Mononuclear cell (primary cell): Measurements from ENCODE around the gene GRPEL1. TPM values are rescaled to one million over a fixed set of nuclear protein-coding genes. Genes with fewer than 3 reads are reported as not detected.

Source experiments
- H3K27me3 ChIP-seq: 2 replicates; pipeline ENCODE4 v1.6.0; 2011; ENCODE audit warnings: low read length, control low read depth; ENCODE audit not compliant: insufficient read depth
- H3K4me1 ChIP-seq: 2 replicates; pipeline ENCODE4 v1.5.1; 2011; ENCODE audit warnings: mild to moderate bottlenecking, low read length, control low read depth; ENCODE audit not compliant: insufficient read depth
- H3K4me3 ChIP-seq: 2 replicates; pipeline ENCODE4 v1.5.1; 2011; ENCODE audit warnings: mild to moderate bottlenecking, low read length, moderate library complexity
- H3K9me3 ChIP-seq: 2 replicates; pipeline ENCODE4 v1.5.1; 2011; ENCODE audit warnings: low read depth, mild to moderate bottlenecking, control low read depth, low read length
- total RNA-seq: library from RNA; depleted of rRNA; stranded (reverse); fragments of >200 nt; gene quantifications from one replicate; pipeline ENCODE4 v1.2.3, GENCODE V29; 2012

GRPEL1 gene
- total RNA-seq, 1 donor, result 50.5 TPM

DNA sequence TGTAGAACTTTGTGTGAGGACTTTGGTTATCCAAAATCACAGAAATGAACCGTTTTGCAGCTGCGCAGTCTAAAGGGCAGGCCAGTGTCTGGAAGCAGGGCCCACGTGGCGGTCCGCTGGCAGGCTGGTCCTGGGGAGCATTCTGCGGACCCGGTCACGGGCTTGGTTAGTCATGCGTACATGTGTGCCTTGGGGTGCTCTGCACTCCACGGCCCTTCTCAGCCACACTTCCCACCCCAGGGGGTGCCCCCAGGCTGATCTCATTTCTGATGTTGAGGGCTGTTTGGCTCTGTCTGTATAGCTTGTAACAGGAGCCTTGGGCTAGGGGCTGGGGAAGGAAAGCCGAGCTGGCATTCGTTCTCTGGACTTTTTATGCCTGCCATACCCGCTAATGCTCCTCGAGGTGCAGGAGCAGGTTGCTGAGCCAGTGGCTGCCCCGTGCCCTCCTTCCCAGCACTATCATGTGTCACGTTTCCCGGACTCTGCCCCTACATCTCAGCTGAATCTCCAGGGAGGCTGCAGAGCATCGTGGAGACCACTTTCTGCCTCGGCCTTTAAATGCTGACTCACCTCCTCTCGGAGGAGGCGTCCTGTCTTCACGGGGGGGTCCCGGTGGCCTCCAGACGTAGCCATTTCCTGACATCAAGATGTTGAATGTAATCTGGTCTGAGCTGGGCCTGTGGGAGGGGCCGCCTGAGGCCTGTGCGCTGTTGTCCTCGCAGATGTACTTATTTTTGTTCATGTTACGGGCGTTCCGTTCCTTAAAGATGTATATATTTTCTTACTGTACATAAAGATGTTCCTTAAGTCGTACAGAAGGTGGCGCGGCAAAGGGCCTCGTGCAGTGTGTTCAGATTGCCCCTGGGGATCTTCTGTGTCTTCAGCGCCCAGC lies 36.1 kb downstream of the GRPEL1 start:
- Histone ChIP-seq H3K9me3 (no peaks in the 10 kb centered on the region), H3K4me1 (no peaks in the 10 kb centered on the region), H3K4me3 (no peak overlapping the region), H3K27me3 (no peaks in the 10 kb centered on the region)

DNA sequence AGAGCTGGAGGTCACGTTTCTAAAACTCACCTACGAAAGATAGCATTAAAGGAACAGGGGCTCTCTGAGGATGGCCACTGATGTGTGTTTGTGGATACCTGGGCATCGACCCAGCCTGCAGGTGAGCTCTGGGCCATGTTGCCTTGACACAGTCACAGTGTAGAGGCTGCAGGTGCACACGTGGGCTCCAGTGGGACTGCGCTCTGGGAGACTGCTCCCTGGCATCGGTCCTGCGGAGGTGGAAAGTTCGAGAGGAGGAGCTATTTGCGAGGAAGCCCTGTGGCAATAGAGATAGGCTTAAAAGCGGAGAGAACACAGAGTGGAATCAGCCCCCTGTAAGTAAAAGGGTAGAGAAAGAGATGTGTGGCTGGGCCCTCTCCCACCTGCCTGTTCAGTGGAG lies 37.0 kb downstream of the GRPEL1 start:
- no peaks in the 10 kb centered on the region for H3K9me3 ChIP-seq
- H3K27me3 ChIP-seq, result no peaks in the 10 kb centered on the region
- H3K4me1 ChIP-seq, result no peaks in the 10 kb centered on the region
- H3K4me3 ChIP-seq, result no peak overlapping the region

DNA sequence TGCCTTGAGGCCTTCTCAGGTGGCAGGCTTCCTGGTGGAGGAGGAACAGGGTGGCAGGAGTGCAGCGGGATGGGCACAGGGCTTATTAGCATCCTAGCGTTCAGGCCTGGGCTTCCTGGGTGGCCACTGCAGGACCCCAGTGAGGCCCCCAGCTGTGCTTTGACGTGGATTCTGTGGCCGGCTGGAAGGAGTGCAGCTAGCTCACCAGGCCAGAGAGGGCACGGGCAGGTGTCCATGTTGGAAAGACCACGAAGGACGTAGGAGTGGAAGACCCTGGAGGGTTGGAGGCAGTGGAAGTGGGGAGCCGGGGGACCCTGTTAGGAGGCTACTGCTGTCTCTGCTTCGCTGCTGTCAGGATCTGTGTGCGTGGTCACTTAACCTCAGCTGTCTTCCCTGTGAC lies 37.9 kb downstream of the GRPEL1 start:
- Histone ChIP-seq H3K4me1 (no peaks in the 10 kb centered on the region), H3K9me3 (no peaks in the 10 kb centered on the region), H3K27me3 (no peaks in the 10 kb centered on the region), H3K4me3 (no peak overlapping the region)

DNA sequence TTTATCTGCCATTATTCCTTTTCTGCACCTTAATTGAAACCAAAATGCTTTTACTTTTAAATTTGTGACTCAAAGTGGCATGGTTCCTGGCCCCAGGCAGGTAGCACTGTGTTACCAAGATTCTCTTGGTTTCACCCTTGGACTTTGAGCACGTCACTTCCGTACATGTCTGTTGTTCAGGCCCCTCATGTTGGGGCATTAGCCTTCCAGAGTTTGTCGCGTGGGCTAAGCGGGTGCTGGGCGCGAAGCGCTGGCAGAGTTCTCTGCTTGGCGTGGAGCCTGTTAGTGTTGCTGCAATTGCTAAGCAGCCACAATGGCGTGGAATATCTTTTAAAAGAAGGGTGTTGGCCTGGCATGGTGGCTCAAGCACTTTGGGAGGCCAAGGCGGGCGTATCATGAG lies 38.7 kb downstream of the GRPEL1 start:
- no peak overlapping the region for H3K4me3 ChIP-seq
- no peaks in the 10 kb centered on the region for H3K4me1 ChIP-seq
- no peaks in the 10 kb centered on the region for H3K27me3 ChIP-seq
- no peaks in the 10 kb centered on the region for H3K9me3 ChIP-seq

DNA sequence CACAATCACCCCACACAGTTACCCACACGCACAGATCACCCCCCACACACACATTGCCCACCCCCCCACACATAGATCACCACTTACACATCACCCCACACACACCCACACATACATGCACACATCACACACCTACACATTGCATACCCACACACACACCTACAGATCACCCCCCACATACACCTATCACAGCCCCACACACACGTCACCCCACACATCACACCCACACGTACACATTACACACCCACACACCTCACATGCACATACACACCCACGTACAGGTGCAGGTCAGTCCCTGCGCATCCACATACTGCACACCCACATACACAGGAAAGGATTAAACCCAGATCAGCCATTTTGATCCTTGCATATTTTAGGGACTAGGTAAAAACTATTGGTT lies 40.0 kb downstream of the GRPEL1 start:
- Histone ChIP-seq H3K9me3 (no peaks in the 10 kb centered on the region), H3K4me1 (no peaks in the 10 kb centered on the region), H3K27me3 (no peaks in the 10 kb centered on the region), H3K4me3 (no peak overlapping the region)

DNA sequence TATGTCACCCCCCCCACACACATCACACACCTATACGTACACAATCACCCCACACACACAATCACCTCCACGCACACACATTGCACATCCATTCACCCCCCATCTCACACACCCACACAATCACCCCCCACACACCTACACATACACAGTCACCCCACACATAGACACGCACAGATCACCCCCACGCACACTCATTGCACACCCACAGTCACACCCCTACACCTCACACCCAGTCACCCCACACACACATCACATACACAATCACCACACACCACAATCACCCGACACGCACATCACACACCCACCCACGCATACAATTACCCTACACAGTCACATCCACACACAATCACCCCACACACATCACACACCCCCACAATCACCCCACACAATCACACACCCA lies 40.6 kb downstream of the GRPEL1 start:
- H3K4me1 ChIP-seq, result no peaks in the 10 kb centered on the region
- H3K27me3 ChIP-seq, result no peaks in the 10 kb centered on the region
- H3K9me3 ChIP-seq, result no peaks in the 10 kb centered on the region
- H3K4me3 ChIP-seq, result no peak overlapping the region

DNA sequence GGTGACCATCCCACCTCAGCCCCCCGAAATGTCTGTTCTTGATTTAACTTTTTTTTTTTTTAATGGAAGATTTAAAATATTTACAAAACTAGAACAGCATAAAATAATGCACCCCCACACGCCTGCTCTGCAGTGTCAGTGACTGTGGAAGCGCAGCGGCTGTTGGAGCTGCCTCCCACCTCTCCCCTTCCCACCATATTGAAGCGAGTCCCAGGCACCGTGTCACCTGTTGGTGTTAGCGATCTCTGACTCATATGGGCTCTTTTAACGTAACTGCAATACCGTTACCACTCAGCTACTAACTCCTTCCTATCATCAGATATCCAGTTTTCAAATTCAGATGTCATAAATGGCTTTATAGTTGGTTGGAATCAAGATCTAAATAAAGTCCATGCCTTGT lies 41.8 kb downstream of the GRPEL1 start:
- Histone ChIP-seq H3K4me3 (no peak overlapping the region), H3K4me1 (no peaks in the 10 kb centered on the region), H3K9me3 (no peaks in the 10 kb centered on the region), H3K27me3 (no peaks in the 10 kb centered on the region)

DNA sequence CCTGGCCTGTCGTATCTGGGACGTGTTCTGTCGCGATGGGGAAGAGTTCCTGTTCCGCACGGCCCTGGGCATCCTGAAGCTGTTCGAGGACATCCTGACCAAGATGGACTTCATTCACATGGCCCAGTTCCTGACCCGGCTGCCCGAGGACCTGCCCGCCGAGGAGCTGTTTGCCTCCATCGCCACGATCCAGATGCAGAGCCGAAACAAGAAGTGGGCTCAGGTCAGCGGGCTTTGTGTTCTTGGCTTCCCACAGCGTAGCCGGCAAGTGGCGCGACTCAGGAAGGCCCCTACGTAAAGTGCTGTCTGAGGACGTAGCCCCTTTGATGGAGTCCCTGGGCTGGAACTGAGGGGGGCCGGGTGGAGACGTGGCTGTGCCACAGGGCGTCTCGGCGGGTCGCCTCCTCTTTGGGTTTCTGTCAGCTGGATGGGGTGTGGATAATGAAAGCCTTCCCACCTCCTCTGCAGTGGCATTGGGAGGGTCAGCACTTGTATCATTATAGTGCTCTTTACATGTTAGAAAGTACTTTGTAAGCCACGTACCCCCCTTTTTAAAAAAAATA lies 42.7 kb downstream of the GRPEL1 start:
- Histone ChIP-seq H3K4me3 (no peak overlapping the region), H3K4me1 (no peaks in the 10 kb centered on the region), H3K27me3 (no peaks in the 10 kb centered on the region), H3K9me3 (no peaks in the 10 kb centered on the region)

DNA sequence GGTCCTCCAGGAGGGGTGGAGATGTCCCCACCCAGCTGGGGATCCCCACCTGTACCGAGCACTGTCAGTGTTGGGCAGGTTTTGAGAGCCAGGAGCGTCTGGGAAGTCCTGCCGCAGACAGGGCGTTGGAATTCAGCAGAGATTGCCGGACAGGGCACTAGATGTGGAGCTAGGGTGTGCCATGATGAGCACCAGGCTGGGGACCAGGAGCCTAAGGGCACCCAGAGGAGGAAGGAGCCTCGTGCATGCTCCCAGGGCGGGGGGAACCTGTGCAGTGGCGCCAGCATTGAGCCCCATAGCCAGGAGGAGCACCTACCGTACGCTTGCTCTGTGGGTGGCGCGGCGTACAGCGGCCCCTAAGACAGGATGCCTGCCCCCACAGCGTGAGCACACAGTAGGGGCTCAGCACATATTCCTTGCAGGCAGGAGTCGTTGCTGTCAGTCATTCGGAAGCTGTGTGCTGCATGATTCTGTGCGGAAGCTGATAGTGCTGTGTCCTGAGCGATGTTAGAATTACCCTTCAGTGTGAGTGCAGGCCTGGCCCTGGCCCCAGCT lies 43.5 kb downstream of the GRPEL1 start:
- H3K27me3 ChIP-seq, result no peaks in the 10 kb centered on the region
- H3K4me3 ChIP-seq, result no peak overlapping the region

DNA sequence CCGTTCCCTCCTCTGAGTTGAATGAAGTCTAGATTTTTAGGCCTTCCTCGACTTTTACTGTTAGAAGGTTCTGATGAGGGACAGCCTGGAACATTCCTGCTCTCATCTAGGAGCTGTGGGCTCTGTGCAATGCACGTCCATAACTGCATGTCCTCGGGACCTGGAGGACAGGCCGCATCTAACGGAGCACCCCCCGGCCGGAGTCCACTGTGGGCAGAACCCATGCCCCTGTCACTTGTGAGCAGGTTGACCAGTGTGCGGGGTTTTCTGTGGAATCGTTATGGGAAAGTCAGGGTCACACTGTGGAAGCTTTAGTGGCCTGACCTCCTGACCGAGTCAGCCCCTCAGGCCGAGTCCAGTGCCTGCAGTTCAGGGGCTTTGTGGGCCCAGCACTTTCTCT lies 44.0 kb downstream of the GRPEL1 start:
- H3K9me3 ChIP-seq, result no peaks in the 10 kb centered on the region
- no peaks in the 10 kb centered on the region for H3K4me1 ChIP-seq
- H3K27me3 ChIP-seq, result no peaks in the 10 kb centered on the region
- no peak overlapping the region for H3K4me3 ChIP-seq

More for the DNA sequence above, 43.5 kb downstream of the GRPEL1 start:
- no peaks in the 10 kb centered on the region for H3K9me3 ChIP-seq
- H3K4me1 ChIP-seq, result no peaks in the 10 kb centered on the region

DNA sequence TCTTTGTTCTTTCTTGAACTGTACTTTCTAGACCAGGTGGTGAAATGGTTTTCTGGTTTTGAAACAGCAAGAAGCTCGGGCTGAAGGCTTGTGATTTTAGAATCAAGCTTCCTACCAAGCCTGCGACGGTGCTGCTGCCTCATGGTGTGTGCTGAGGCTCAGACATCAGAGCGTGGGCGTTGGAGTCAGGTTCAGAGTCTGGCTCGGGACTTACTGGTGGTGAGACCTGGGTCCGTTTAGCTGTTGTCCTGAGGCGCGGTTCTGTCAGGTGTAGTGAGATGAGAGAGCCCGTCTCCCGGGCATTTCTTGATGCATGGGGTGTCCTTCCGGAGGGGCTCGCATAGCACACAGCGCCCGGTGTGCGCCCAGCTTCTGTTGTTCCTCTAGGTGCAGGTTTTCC lies 44.4 kb downstream of the GRPEL1 start:
- H3K4me1 ChIP-seq, result no peaks in the 10 kb centered on the region
- H3K9me3 ChIP-seq, result no peaks in the 10 kb centered on the region
- no peaks in the 10 kb centered on the region for H3K27me3 ChIP-seq
- no peak overlapping the region for H3K4me3 ChIP-seq

DNA sequence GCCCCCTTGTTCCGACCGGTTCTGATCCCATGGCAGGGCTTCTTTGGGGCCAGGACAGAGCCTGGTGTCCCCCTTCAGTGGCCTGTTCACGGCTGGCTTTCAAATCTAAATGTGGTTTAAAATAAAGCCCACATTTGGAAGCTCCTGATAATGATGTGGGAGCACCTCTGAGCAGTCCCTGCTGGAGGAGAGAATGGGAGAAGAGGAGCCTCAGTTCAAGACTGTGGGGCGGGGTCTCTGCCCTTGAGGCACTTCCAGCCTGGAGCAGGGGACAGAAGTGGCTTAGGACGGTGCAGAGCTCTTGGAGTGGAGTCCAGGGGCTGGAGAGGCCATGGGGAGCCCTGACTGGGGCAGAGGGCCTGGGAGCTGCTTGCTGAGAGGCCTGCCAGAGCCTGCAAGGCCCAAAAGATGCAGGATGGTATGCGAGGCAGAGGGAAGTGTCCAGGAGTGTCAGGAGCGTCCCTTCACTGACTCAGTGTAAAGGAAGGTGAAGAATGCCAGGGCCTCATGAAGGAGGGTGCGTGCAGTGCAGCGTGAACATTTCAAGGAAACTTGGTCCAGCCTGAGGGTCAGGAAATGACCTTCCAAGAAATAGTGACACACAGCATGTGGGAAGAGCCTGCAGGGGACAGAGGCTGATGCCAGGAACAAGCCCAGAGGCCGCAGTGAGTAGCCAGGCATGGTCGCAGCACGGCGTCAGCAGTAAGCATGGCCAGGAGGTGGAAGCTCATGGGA lies 45.8 kb downstream of the GRPEL1 start:
- Histone ChIP-seq H3K9me3 (no peaks in the 10 kb centered on the region), H3K4me3 (no peak overlapping the region), H3K27me3 (no peaks in the 10 kb centered on the region), H3K4me1 (no peaks in the 10 kb centered on the region)

DNA sequence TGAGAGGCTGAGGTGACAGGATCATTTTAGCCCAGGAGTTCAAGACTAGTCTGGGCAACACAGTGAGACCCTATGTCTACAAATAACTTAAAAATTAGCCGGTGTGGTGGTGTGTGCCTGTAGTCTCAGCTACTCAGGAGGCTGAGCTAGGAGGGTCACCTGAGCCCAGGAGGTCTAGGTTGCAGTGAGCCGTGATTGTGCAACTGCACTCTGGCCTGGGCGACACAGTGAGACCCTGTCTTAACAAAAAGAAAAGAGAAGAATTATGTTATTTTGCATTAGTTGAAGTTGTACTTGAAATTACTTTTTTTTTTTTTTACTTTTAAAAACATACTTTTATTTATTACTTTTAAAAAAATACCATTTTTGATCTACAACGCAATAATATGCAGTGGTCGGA lies 46.5 kb downstream of the GRPEL1 start:
- Histone ChIP-seq H3K4me3 (no peak overlapping the region), H3K4me1 (no peaks in the 10 kb centered on the region)

DNA sequence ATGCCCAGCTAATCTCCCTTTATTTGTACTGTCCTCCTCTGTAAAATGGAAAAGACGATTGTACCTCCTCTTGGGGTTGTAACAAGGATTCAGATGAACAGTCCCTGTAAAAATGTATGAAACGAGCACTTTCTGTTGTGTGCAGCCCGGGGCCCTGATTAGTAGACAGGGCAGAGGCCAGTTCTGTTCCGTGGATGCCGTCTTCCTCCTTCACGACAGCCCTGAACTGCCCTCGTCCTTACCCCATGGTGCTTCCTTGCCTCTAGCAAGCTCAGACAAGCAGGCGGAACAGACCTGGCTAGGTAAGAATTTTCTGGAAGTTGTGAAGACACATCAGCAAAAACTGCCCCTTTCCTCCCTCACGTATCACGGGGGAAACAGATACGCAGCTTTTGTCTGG lies 47.0 kb downstream of the GRPEL1 start:
- H3K27me3 ChIP-seq, result no peaks in the 10 kb centered on the region
- H3K4me3 ChIP-seq, result no peak overlapping the region
- H3K4me1 ChIP-seq, result no peaks in the 10 kb centered on the region
- no peaks in the 10 kb centered on the region for H3K9me3 ChIP-seq

More for the DNA sequence above, 46.5 kb downstream of the GRPEL1 start:
- Histone ChIP-seq H3K27me3 (no peaks in the 10 kb centered on the region), H3K9me3 (no peaks in the 10 kb centered on the region)

DNA sequence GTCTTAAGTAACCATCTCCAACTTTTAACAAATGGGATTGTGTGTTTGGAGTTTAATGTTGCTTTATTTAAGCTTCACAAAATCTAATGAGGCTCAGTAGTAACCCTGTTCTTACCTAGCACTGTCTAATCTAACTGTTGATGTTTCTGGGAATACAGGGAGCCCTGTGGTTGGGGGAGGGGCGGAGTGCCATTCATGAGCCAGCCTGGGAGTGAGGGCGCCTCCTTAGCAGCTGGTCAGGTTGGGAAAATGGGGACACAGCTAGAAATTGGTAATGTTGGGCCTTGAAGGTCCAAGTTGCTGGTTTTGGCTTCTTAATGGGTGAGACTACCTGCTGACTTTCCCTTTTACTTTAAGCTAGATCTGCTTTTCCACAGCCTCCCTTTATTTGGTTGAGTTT lies 47.6 kb downstream of the GRPEL1 start:
- H3K27me3 ChIP-seq, result no peaks in the 10 kb centered on the region
- no peaks in the 10 kb centered on the region for H3K4me1 ChIP-seq
- no peaks in the 10 kb centered on the region for H3K9me3 ChIP-seq
- H3K4me3 ChIP-seq, result no peak overlapping the region
